Mesothelial cell of epicardium (in vitro differentiated cells): ENCODE results near the gene FGF13. TPM values are rescaled to one million over a fixed set of nuclear protein-coding genes. Genes with fewer than 3 reads are reported as not detected.

ENCODE experiments used
- DNase-seq, 2 experiments: peaks; one replicate each; pipeline ENCODE4 v3.0.0; 2021; ENCODE audit warnings: low spot score in 2 of 2; ENCODE audit not compliant: unreplicated experiment in 2 of 2
- H3K27ac Mint-ChIP-seq: 2 replicates; pipeline ENCODE4 v1.8.0; 2021; ENCODE audit warnings: mixed read lengths
- H3K27me3 Mint-ChIP-seq: 2 replicates; pipeline ENCODE4 v1.8.0; 2021; ENCODE audit warnings: low read depth, mixed read lengths
- H3K36me3 Mint-ChIP-seq: 2 replicates; pipeline ENCODE4 v1.8.0; 2021; ENCODE audit warnings: mixed read lengths
- H3K4me1 Mint-ChIP-seq: 2 replicates; pipeline ENCODE4 v1.8.0; 2021; ENCODE audit warnings: mixed read lengths
- H3K4me3 Mint-ChIP-seq: 2 replicates; pipeline ENCODE4 v1.8.0; 2021; ENCODE audit warnings: mild to moderate bottlenecking, moderate library complexity, mixed read lengths
- H3K9me3 Mint-ChIP-seq: 2 replicates; pipeline ENCODE4 v1.8.0; 2021; ENCODE audit warnings: mixed read lengths
- total RNA-seq: library from RNA; stranded (reverse); gene quantifications from 3 replicates; pipeline ENCODE4 v1.2.1, GENCODE V29; 2021
- TF ChIP-seq, protein P1 (sequence below): fragments of 200-600 bp; sonication (generic); IDR thresholded peaks from one replicate; pipeline ENCODE4 v1.5.0; 2021; ENCODE audit warnings: antibody characterized with exemption; ENCODE audit not compliant: unreplicated experiment

The FGF13 gene
- total RNA-seq, 1 donor from 2014 or later: 1.1 TPM

DNA sequence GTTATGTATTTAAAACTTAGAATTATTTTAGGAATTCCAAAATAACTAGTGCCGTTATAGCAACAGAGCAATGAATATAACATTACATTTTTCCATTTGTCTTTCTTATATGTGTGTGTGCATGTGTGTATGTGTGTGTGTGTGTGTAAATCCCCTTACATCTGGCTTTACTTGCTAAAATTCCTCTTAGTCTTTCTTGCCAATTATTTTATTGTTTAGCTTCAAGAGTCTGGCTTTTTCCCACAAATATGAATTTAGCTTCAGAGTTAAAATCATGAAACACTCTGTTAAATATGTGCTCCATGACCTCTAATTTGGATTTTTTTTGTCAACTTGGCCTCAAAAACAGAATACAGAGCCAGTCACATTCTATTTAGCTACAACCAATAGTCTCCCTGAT, 18.9 kb downstream of the FGF13 start:
- H3K27ac Mint-ChIP-seq: no peak overlapping the region
- no peaks in the 10 kb centered on the region for H3K4me1 Mint-ChIP-seq
- DNase-seq: no peak
- TF ChIP-seq, protein P1, sequence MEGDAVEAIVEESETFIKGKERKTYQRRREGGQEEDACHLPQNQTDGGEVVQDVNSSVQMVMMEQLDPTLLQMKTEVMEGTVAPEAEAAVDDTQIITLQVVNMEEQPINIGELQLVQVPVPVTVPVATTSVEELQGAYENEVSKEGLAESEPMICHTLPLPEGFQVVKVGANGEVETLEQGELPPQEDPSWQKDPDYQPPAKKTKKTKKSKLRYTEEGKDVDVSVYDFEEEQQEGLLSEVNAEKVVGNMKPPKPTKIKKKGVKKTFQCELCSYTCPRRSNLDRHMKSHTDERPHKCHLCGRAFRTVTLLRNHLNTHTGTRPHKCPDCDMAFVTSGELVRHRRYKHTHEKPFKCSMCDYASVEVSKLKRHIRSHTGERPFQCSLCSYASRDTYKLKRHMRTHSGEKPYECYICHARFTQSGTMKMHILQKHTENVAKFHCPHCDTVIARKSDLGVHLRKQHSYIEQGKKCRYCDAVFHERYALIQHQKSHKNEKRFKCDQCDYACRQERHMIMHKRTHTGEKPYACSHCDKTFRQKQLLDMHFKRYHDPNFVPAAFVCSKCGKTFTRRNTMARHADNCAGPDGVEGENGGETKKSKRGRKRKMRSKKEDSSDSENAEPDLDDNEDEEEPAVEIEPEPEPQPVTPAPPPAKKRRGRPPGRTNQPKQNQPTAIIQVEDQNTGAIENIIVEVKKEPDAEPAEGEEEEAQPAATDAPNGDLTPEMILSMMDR: no peak
- no peaks in the 10 kb centered on the region for H3K27me3 Mint-ChIP-seq
- H3K36me3 Mint-ChIP-seq: no peaks in the 10 kb centered on the region
- peaks cover 9% of the 10 kb centered on the region for H3K9me3 Mint-ChIP-seq
- H3K4me3 Mint-ChIP-seq: no peak overlapping the region

DNA sequence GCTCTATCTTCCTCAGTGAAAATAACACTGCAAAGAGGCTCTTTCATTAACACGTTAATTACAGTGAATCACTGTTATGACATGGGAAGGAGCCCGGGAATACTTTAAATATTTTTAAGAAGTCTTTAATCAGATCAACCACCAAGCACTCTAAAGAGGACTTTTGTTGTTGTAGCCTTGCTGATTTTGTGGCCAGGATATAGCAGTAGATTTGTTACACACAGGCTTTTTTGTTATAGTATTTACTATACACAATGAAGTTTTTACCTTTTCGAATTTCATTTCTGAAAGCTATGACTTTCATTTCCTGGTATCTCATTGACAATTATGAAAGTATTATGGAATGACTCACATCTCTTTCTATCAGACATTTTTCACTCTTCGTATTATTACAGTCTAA, 20.3 kb downstream of the FGF13 start:
- Mint-ChIP-seq H3K36me3 (no peaks in the 10 kb centered on the region), H3K27ac (no peak overlapping the region), H3K4me3 (no peak overlapping the region), H3K9me3 (peaks cover 13% of the 10 kb centered on the region), H3K27me3 (no peaks in the 10 kb centered on the region), H3K4me1 (no peaks in the 10 kb centered on the region)
- DNase-seq: no peak
- TF ChIP-seq, protein P1: no peak

DNA sequence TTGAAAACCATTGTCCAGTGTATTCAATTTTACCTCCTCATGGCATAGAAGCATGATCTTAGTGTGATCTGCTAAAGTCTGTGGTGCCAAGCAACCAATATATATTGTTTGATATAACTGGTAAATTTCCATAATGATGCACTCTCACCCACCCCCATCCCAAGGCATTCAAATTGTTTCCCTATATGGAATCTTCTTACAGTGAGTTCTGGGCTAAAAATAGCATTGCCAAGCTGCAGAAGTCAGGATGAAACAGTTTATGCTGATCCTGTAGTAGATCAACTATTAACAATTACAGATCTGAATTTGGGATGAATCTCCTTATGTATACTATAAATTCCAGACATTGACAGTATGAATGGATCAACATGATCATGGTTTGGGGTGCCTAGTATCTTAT, 20.9 kb downstream of the FGF13 start:
- Mint-ChIP-seq H3K27ac (no peak overlapping the region), H3K9me3 (peaks cover 9% of the 10 kb centered on the region), H3K4me1 (no peaks in the 10 kb centered on the region), H3K4me3 (no peak overlapping the region), H3K36me3 (no peaks in the 10 kb centered on the region), H3K27me3 (no peaks in the 10 kb centered on the region)
- DNase-seq: no peak
- TF ChIP-seq, protein P1: no peak

DNA sequence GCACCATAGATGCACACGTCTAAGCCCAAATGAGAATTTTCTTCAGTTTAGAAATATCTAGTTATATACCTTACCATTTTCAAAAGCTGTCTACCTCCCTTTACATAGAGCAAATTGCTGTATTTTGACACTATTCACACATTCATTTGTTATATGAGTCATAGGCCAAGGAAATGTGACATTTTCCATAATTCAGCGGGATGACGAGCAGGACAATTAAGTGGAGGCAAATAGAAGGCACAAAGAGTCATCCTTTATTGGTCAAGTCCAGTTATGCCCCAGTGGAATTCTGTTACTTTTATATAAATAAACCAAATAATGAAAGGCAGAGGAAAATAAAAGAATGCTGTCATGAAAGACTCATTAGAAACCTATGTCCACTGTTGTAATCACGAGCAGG, 27.9 kb downstream of the FGF13 start:
- Mint-ChIP-seq H3K36me3 (no peaks in the 10 kb centered on the region), H3K4me1 (no peaks in the 10 kb centered on the region), H3K27ac (no peak overlapping the region), H3K4me3 (no peak overlapping the region), H3K27me3 (no peaks in the 10 kb centered on the region), H3K9me3 (peaks cover 24% of the 10 kb centered on the region)
- TF ChIP-seq, protein P1: no peak
- no peak for DNase-seq

DNA sequence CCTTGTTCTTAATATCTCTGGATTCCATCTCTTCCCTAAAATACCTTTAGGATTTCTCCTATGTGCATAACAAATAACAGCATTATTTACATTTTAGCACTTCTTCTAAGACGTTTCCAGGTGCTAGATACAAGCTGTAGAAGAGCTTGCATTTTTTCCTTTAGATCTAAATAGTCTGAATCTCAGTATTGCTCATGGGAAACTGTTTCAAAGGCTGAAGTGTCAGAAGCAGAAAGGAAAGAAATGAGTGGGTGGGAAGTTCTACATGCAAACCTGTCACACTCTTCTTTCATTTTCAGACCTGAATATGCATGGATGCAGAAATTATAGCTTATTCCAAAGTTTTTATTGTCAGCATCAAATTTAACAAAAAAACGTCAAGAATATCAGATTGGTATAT, 41.8 kb downstream of the FGF13 start:
- peaks cover 13% of the 10 kb centered on the region for H3K4me1 Mint-ChIP-seq
- TF ChIP-seq, protein P1: no peak
- H3K4me3 Mint-ChIP-seq: no peak overlapping the region
- H3K27ac Mint-ChIP-seq: no peak overlapping the region
- H3K36me3 Mint-ChIP-seq: no peaks in the 10 kb centered on the region
- no peaks in the 10 kb centered on the region for H3K9me3 Mint-ChIP-seq
- H3K27me3 Mint-ChIP-seq: no peaks in the 10 kb centered on the region
- DNase-seq: no peak

DNA sequence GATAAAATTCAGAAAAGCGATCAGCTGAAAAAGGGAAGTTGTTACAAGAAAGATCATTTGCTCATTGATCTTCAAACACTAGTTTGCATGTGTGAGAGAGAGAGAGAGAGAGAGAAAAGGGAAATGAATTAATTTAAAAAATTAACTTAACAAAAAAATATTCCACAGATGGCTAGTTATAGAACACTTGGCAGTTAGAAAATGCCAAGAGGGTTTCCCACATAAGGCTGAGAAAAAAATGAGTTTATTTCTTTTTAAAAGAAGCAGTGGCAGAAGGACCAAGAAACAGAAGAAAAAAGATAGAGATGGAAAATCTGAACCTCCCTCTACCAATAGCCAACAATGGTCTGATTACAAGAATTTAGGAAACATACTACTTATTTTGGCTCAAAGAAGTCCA, 47.1 kb downstream of the FGF13 start:
- H3K27me3 Mint-ChIP-seq: no peaks in the 10 kb centered on the region
- no peak overlapping the region for H3K27ac Mint-ChIP-seq

More for the DNA sequence above, 47.1 kb downstream of the FGF13 start:
- no peak for DNase-seq
- Mint-ChIP-seq H3K9me3 (peaks cover 11% of the 10 kb centered on the region), H3K4me3 (no peak overlapping the region), H3K4me1 (peaks cover 10% of the 10 kb centered on the region), H3K36me3 (no peaks in the 10 kb centered on the region)
- TF ChIP-seq, protein P1: no peak
